Heart left ventricle (tissue), 16 donors: ENCODE measurements around the gene AFF3. TPM values are rescaled to one million over a fixed set of nuclear protein-coding genes. Genes with fewer than 3 reads are reported as not detected.

Experiments
- ATAC-seq, 4 donors: fragments of 200-7000 bp; cut with Tn5 transposase; one replicate each; pipeline ENCODE4 v1.9.1; 2020 to 2022; ENCODE audit warnings: moderate library complexity in 4 of 4, mild to moderate bottlenecking in 3 of 4, moderate number of reproducible peaks in 1 of 4
- DNase-seq, 5 donors: peaks; one replicate each; pipeline ENCODE4 v3.0.0-alpha.2; 2020
- H3K27ac ChIP-seq, 12 donors: fragments of 200-600 bp; sonication (generic) in 4 of 12; one replicate each; pipeline versions ENCODE4 v1.5.0 to v1.8.0; 2016 to 2022; ENCODE audit warnings: mild to moderate bottlenecking in 2 of 12
- H3K27me3 ChIP-seq, 9 donors: fragments of 200-600 bp; sonication (generic) in 2 of 9; one replicate each; pipeline versions ENCODE4 v1.5.1 to v1.8.0; 2016 to 2022; ENCODE audit warnings: mild to moderate bottlenecking in 3 of 9
- H3K36me3 ChIP-seq, 9 donors: fragments of 200-600 bp; sonication (generic) in 2 of 9; one replicate each; pipeline versions ENCODE4 v1.5.0 to v1.8.0; 2018 to 2022; ENCODE audit warnings: mild to moderate bottlenecking in 2 of 9
- H3K4me1 ChIP-seq, 12 donors: fragments of 200-600 bp; sonication (generic) in 4 of 12; one replicate each; pipeline versions ENCODE4 v1.5.0 to v1.8.0; 2016 to 2022; ENCODE audit warnings: mild to moderate bottlenecking in 3 of 12
- H3K4me3 ChIP-seq, 12 donors: fragments of 200-600 bp; sonication (generic) in 4 of 12; one replicate each; pipeline versions ENCODE4 v1.5.0 to v1.8.0; 2017 to 2022; ENCODE audit warnings: mild to moderate bottlenecking in 9 of 12, moderate library complexity in 4 of 12
- H3K9me3 ChIP-seq, 12 donors: fragments of 200-600 bp; sonication (generic) in 4 of 12; one replicate each; pipeline versions ENCODE4 v1.5.0 to v1.8.0; 2016 to 2022; ENCODE audit warnings: mild to moderate bottlenecking in 1 of 12
- CTCF ChIP-seq, 12 donors: fragments of 200-600 bp; sonication (generic) in 4 of 12; IDR thresholded peaks; one replicate each; pipeline versions ENCODE4 v1.5.0 to v1.8.0; 2018 to 2022; ENCODE audit warnings: antibody characterized with exemption in 12 of 12, mild to moderate bottlenecking in 5 of 12
- POLR2A ChIP-seq, 2 donors: fragments of 450-650 bp; IDR thresholded peaks; one replicate each; pipeline ENCODE4 v1.6.1; 2017; ENCODE audit warnings: antibody characterized with exemption in 2 of 2, mild to moderate bottlenecking in 2 of 2, moderate library complexity in 2 of 2
- WGBS, 4 donors: extraction: QIAGEN DNeasy Blood & Tissue Kit in 2 of 4; methylation state at CpG; one replicate each; pipeline versions ENCODE4 v1.1.5 to v1.1.7; 2013 to 2018; 5-methylcytosine and 5-hydroxymethylcytosine counted together
- intact Hi-C, 10 donors: fragments of 100-400 bp; cut with DNase I; formaldehyde crosslinking; loops; one replicate each; pipeline versions ENCODE4 v1.11.1 to v1.14.2; 2022
- polyA plus RNA-seq, 2 donors: library from polyadenylated mRNA; stranded (reverse); fragments of 200-250 nt; gene quantifications; one replicate each; pipeline ENCODE4 v1.2.3, GENCODE V29; 2013
- total RNA-seq, 9 donors: library from RNA; depleted of rRNA in 2 of 9; stranded (reverse); fragments of >200 nt in 2 of 9; fragmentation: NEBNext Ultra II Directional in 3 of 9; extraction: Animal tissue kit (Norgen Biotek cat#: 25700) in 3 of 9; gene quantifications; one replicate each; pipeline versions ENCODE4 v1.1.0 to v1.2.4, GENCODE V29; 2016 to 2023
- donor health status: ischemic (EF 13 %, LVEDD 7.1; RV severe dilation, severe dysfunction).
- donor health status: healthy with polysubstance abuse.
- donor health status: DM: no; HTN: yes; CAD: no.
- donor health status: DM: no; HTN: no; CAD: no.
- donor health status: ischemic (EF 25% LVEDD 6.9; RV normal size, moderate dysfunction).
- donor health status: ischemic (EF 25% LVEDD 5.7; RV mildly dilated, moderate dysfunction).
- donor health status: healthy.
- donor health status: DM: yes; HTN: yes; CAD: no.
- donor health status: ischemic (EF 35%, LVEDD 5.7; RV mildly dilated, moderate dysfunction).
- donor health status: nonischemic (EF 11% LVEDD 7.7; RV severe dilation, severe dysfunction).
- donor health status: DM: yes; HTN: yes; CAD: no.
- donor health status: PGD.
- donor health status: ischemic (EF 29% LVEDD 5.4; RV normal size, mild dysfunction).
- donor health status: nonischemic (EF 23%, LVEDD 6.1; RV moderate dilation, normal function).

AFF3 gene
- total and polyA plus RNA-seq, 11 donors: 1.3 to 15.5 (median 4.7) TPM

DNA sequence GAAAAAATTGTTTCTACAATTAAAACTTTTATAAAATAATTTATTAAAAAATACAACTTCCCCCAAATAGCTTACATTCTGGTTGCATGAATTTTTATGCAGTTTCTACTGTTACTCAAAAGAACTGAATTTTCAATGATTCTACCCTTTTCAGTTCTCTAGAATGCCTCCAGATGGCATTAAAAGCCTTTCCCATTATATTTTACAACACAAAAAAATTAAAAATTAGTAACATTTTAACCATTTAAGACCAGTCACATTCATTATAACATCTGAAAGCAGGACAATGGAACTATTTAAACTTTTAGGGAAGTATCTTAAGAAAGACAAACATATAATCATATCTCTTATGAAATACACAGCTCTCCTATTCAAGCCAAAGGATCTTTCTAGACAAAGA is 416.6 kb downstream of the AFF3 start:
- DNase-seq (no peak), ATAC-seq (no peak)
- no peak overlapping the region for H3K27ac ChIP-seq
- H3K9me3 ChIP-seq: peaks cover 0 to 26% (median 10%) of the 10 kb centered on the region in 12 donors
- H3K36me3 ChIP-seq: no peaks in the 10 kb centered on the region
- H3K4me3 ChIP-seq: no peak overlapping the region
- H3K27me3 ChIP-seq: no peaks in the 10 kb centered on the region
- TF ChIP-seq CTCF (IDR thresholded peaks at IDR 0.05) (peak in 9 of 12 donors; percentile 20 to 58 (median 38)), POLR2A (IDR thresholded peaks at IDR 0.05) (no peak)
- H3K4me1 ChIP-seq: peaks cover 3 to 37% (median 28%) of the 10 kb centered on the region in 12 donors
- intact Hi-C loops: loop anchor here in 8 of 10 donors (2.0 to 10.0 kb wide), 5 partner anchors 161 to 519 kb away; no protein-coding TSS in a partner anchor

DNA sequence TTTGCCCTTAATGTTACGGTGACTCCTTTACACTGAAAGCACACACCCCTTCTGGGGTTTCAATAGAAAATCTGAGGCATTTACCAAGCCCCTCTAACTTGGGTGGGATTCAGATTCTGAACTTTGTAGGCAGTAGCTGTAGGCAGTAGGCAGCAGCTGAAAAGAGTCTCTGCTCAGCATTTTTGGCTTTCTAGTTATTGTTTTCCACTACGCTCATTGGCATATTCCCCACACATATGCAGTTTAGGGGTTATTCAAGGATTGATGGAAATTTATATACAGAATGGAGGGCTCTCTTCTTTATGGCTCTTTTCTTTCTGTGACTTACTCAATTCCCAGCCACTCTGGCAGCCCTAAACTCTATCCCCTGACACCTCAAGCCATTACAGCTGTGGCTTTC is 419.9 kb downstream of the AFF3 start:
- Histone ChIP-seq H3K9me3 (peaks cover 0 to 26% (median 10%) of the 10 kb centered on the region in 12 donors), H3K27ac (no peak overlapping the region), H3K36me3 (no peaks in the 10 kb centered on the region), H3K27me3 (no peaks in the 10 kb centered on the region), H3K4me3 (no peak overlapping the region), H3K4me1 (peaks cover 0 to 17% (median 5%) of the 10 kb centered on the region in 12 donors)
- no peak for TF ChIP-seq POLR2A (IDR thresholded peaks at IDR 0.05)
- no peak for TF ChIP-seq CTCF (IDR thresholded peaks at IDR 0.05)
- 95 to 98% (median 97%) methylated on average over 2 of the region's 2 CpGs for WGBS, 4 donors
- intact Hi-C loops: loop anchor here in 5 of 10 donors (5.0 to 10.0 kb wide), 3 partner anchors 158 to 522 kb away; no protein-coding TSS in a partner anchor
- DNase-seq: no peak
- ATAC-seq: no peak

GRCh38 chr2:99719102-99719501 is 423.3 kb downstream of the AFF3 start:
- Histone ChIP-seq H3K27ac (no peak overlapping the region), H3K4me3 (no peak overlapping the region), H3K36me3 (no peaks in the 10 kb centered on the region), H3K9me3 (peaks cover 0 to 26% (median 10%) of the 10 kb centered on the region in 12 donors), H3K27me3 (no peaks in the 10 kb centered on the region), H3K4me1 (no peaks in the 10 kb centered on the region)
- 94 to 100% (median 97%) methylated on average over 1 of the region's 1 CpG for WGBS, 4 donors
- TF ChIP-seq CTCF (IDR thresholded peaks at IDR 0.05): no peak
- no peak for TF ChIP-seq POLR2A (IDR thresholded peaks at IDR 0.05)
- intact Hi-C loops: no loop called here
- ATAC-seq (no peak), DNase-seq (no peak)

DNA sequence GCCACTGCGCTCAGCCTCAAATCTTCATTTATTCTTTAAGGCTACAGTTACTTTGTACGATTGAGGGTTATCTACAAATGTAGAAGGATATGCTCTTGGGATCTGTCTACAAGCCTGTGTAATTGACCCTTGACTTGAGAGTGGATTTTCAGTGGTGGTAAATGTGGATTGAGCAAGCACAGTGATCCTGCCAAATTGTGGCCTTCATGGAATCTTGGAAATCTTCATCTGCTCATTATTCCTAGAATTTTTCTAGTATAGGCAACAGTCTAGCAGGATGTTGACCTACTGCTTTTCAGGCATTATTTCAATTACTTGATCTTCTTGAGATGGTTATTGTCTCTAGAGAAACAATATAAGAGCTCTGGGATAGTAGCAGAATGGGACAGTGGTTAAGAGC is 426.4 kb downstream of the AFF3 start:
- Histone ChIP-seq H3K27ac (no peak overlapping the region), H3K9me3 (peaks cover 0 to 6% (median 0%) of the 10 kb centered on the region in 12 donors), H3K4me1 (peaks cover 0 to 12% (median 3%) of the 10 kb centered on the region in 12 donors), H3K27me3 (no peaks in the 10 kb centered on the region), H3K4me3 (no peak overlapping the region), H3K36me3 (no peaks in the 10 kb centered on the region)
- DNase-seq (no peak), ATAC-seq (no peak)
- TF ChIP-seq POLR2A (IDR thresholded peaks at IDR 0.05) (no peak), CTCF (IDR thresholded peaks at IDR 0.05) (no peak)
- intact Hi-C loops: no loop called here
- 79 to 86% (median 83%) methylated on average over 2 of the region's 2 CpGs for WGBS, 4 donors
